K562 (cell line): ENCODE results near the gene VGLL3. TPM values are rescaled to one million over a fixed set of nuclear protein-coding genes. Genes with fewer than 3 reads are reported as not detected.

Experiments
- ATAC-seq: fragments of 200-7000 bp; cut with Tn5 transposase; 3 replicates; pipeline ENCODE4 v1.9.1; 2020; ENCODE audit warnings: moderate library complexity
- BruUV-seq: library from RNA; stranded (reverse); fragments of 400-500 nt; replicated peaks from 2 replicates; lab custom pipeline; 2021; lab: Mats Ljungman, UMichigan
- CTCF ChIA-PET: fragments of 300-600 bp; formaldehyde crosslinking; extraction: SDS; loops from one replicate; lab custom pipeline; 2021; ENCODE audit warnings: low intra/inter-chr PET ratio; lab: Yijun Ruan, JAX
- POLR2A ChIA-PET: fragments of 300-600, 350-650 bp; sonication (Branson Sonifier 250); formaldehyde crosslinking; extraction: SDS; loops from one replicate; lab custom pipeline; 2021; ENCODE audit warnings: antibody characterized with exemption, inconsistent platforms; lab: Yijun Ruan, JAX
- DNase-seq, 4 experiments: peaks; one replicate each; pipeline versions ENCODE4 v3.0.0 to v3.0.0-alpha.2; 2011 to 2018; ENCODE audit warnings: low spot score in 3 of 4, mixed read lengths in 3 of 4; ENCODE audit errors: extremely low read depth in 1 of 4
- FAIRE-seq: peaks from 2 replicates; lab custom pipeline; 2011; peaks lifted over from hg19 to GRCh38; lab: Jason Lieb, UNC
- H2AFZ ChIP-seq: 2 replicates; pipeline ENCODE4 v1.6.0; 2011; ENCODE audit warnings: low read depth, low read length, control low read depth, inconsistent platforms
- H3K27ac ChIP-seq: fragments of 200-600 bp; 3 replicates; pipeline ENCODE4 v1.8.0; 2011; ENCODE audit warnings: low read depth, mild to moderate bottlenecking, control low read depth, inconsistent platforms, low read length, moderate library complexity, mixed read lengths; ENCODE audit errors: extremely low read depth
- H3K27me3 ChIP-seq, 2 experiments: fragments of 300-600 bp in 1 of 2; 2 replicates in 1 of 2; 3 replicates in 1 of 2; pipeline versions ENCODE4 v1.6.0 to v1.8.0; 2011; ENCODE audit warnings: inconsistent platforms in 2 of 2, low read length in 2 of 2, mild to moderate bottlenecking in 1 of 2, mixed read lengths in 1 of 2, moderate library complexity in 1 of 2; ENCODE audit not compliant: control insufficient read depth in 2 of 2, insufficient read depth in 2 of 2
- H3K36me3 ChIP-seq: fragments of 300-600 bp; 3 replicates; pipeline ENCODE4 v1.8.0; 2011; ENCODE audit warnings: mild to moderate bottlenecking, low read length, inconsistent platforms; ENCODE audit not compliant: control insufficient read depth, insufficient read depth
- H3K4me1 ChIP-seq, 2 experiments: fragments of 200-600 bp in 1 of 2; replicated peaks in 1 of 2; 2 replicates in 1 of 2; 3 replicates in 1 of 2; pipeline versions ENCODE4 v1.5.1 to v1.8.0; 2011; ENCODE audit warnings: inconsistent platforms in 2 of 2, low read length in 2 of 2, mild to moderate bottlenecking in 1 of 2, mixed read lengths in 1 of 2, moderate library complexity in 1 of 2; ENCODE audit not compliant: control insufficient read depth in 2 of 2, insufficient read depth in 2 of 2
- H3K4me2 ChIP-seq: 2 replicates; pipeline ENCODE4 v1.6.1; 2011; ENCODE audit warnings: low read length, control low read depth, inconsistent platforms, mixed read lengths; ENCODE audit not compliant: insufficient read depth
- H3K4me3 ChIP-seq: fragments of 200-600 bp; sonication (generic), shearing (Covaris generic); 2 replicates; pipeline ENCODE4 v1.5.1; 2016; ENCODE audit warnings: control low read depth, inconsistent platforms
- H3K79me2 ChIP-seq: fragments of 200-600 bp; 3 replicates; pipeline ENCODE4 v1.8.0; 2011; ENCODE audit warnings: low read length, inconsistent platforms; ENCODE audit not compliant: control insufficient read depth, insufficient read depth
- H3K9ac ChIP-seq, 2 experiments: 2 replicates each; pipeline versions ENCODE4 v1.6.0 to v1.6.1; 2011; ENCODE audit warnings: low read depth in 2 of 2, low read length in 2 of 2, control low read depth in 1 of 2, inconsistent platforms in 1 of 2, mild to moderate bottlenecking in 1 of 2, mixed read lengths in 1 of 2; ENCODE audit not compliant: insufficient read depth in 1 of 2
- H3K9me1 ChIP-seq: one replicate; pipeline ENCODE4 v1.6.0; 2011; ENCODE audit warnings: inconsistent platforms, mild to moderate bottlenecking, low read length, moderate library complexity; ENCODE audit not compliant: control insufficient read depth, insufficient read depth
- H3K9me3 ChIP-seq: replicated peaks from 2 replicates; pipeline ENCODE4 v1.5.1; 2011; ENCODE audit warnings: low read depth, low read length, inconsistent platforms; ENCODE audit not compliant: control insufficient read depth, insufficient read depth
- H4K20me1 ChIP-seq: replicated peaks from 2 replicates; pipeline ENCODE4 v1.6.1; 2011; ENCODE audit warnings: low read length, inconsistent platforms, mixed read lengths; ENCODE audit not compliant: control insufficient read depth, insufficient read depth
- DMBX1 ChIP-seq: fragments of 250-450 bp; sonication (Bioruptor Pico); IDR thresholded peaks from 2 replicates; pipeline ENCODE4 v1.8.0; 2022; ENCODE audit warnings: inconsistent platforms, mild to moderate bottlenecking, moderate library complexity, borderline replicate concordance
- HMGXB4 ChIP-seq: sonication (generic); formaldehyde crosslinking; IDR thresholded peaks from 2 replicates; pipeline ENCODE4 v1.8.1; 2023; ENCODE audit warnings: mild to moderate bottlenecking, missing genetic modification reagents
- MAFK ChIP-seq: IDR thresholded peaks from 2 replicates; pipeline ENCODE4 v1.6.1; 2011; ENCODE audit warnings: low read length, improper control_type of control experiment
- MXI1 ChIP-seq: IDR thresholded peaks from 2 replicates; pipeline ENCODE4 v1.6.1; 2011; ENCODE audit warnings: low read depth, mild to moderate bottlenecking, improper control_type of control experiment, low read length
- NCOA1 ChIP-seq: fragments of 450-650 bp; IDR thresholded peaks from 2 replicates; pipeline ENCODE4 v1.6.1; 2016; ENCODE audit warnings: low read depth
- NCOR1 ChIP-seq: fragments of 450-650 bp; IDR thresholded peaks from 2 replicates; pipeline ENCODE4 v1.6.1; 2016; ENCODE audit warnings: mild to moderate bottlenecking, moderate library complexity
- PBX2 ChIP-seq, 2 experiments: IDR thresholded peaks in 1 of 2; conservative IDR thresholded peaks in 1 of 2; 2 replicates each; pipeline ENCODE4 v1.6.1; 2016; ENCODE audit warnings: low read depth in 2 of 2, mild to moderate bottlenecking in 1 of 2, missing compliant biosample characterization in 1 of 2, missing genetic modification characterization in 1 of 2, moderate library complexity in 1 of 2
- WHSC1 ChIP-seq: IDR thresholded peaks from one replicate; pipeline ENCODE4 v1.6.1; 2012; ENCODE audit warnings: low read length, control low read depth, inconsistent platforms
- XRCC3 ChIP-seq: fragments of 450-650 bp; IDR thresholded peaks from 2 replicates; pipeline ENCODE4 v1.6.1; 2017; ENCODE audit warnings: mild to moderate bottlenecking, moderate library complexity
- ZNF57 ChIP-seq: fragments of 450-650 bp; formaldehyde crosslinking; IDR thresholded peaks from 2 replicates; pipeline ENCODE4 v1.4.0; 2020; ENCODE audit warnings: mild to moderate bottlenecking, moderate library complexity
- WGBS: fragments of 100-300 bp; shearing (Covaris generic); methylation state at CpG from one replicate; pipeline ENCODE4 v1.1.6; 2016; ENCODE audit warnings: low coverage, mixed read lengths; ENCODE audit not compliant: insufficient coverage; ENCODE audit errors: missing lambda C conversion rate; 5-methylcytosine and 5-hydroxymethylcytosine counted together
- in situ Hi-C: fragments of 300-500 bp; cut with MboI; formaldehyde crosslinking; loops from 4 replicates; pipeline ENCODE4 v1.15.0; 2018; ENCODE audit warnings: inconsistent platforms, mixed read lengths
- intact Hi-C: fragments of 100-400 bp; cut with micrococcal nuclease; formaldehyde crosslinking; loops from 2 replicates; pipeline ENCODE4 v1.14.2; 2022
- polyA plus RNA-seq, 8 experiments: library from polyadenylated mRNA; depleted of rRNA in 4 of 8; stranded (reverse) in 5 of 8; unstranded in 3 of 8; fragments of >200 nt; fragmentation: Nextera tagmentation in 2 of 8; fragmentation: Illumina TruSeq in 1 of 8; extraction: Ambion mirVana in 2 of 8; extraction: Trizol in 1 of 8; gene quantifications; 2 replicates each; pipeline versions ENCODE4 v1.2.1 to v1.2.3, GENCODE V29; 2011 to 2014; ENCODE audit warnings: inconsistent platforms in 1 of 8, missing spikeins in 1 of 8
- total RNA-seq, 7 experiments: library from RNA; depleted of rRNA in 6 of 7; stranded (reverse); fragments of >200 nt in 6 of 7; fragmentation: Illumina TruSeq in 2 of 7; extraction: Trizol in 2 of 7; gene quantifications; 2 replicates each; pipeline versions ENCODE4 v1.2.1 to v1.2.3, GENCODE V29; 2011 to 2021; ENCODE audit warnings: low replicate concordance in 1 of 7
- TF ChIP-seq, protein P1 (sequence below): fragments of 150-350 bp; IDR thresholded peaks from 2 replicates; pipeline ENCODE4 v1.6.1; 2014; ENCODE audit warnings: low read depth, mild to moderate bottlenecking, low read length, borderline replicate concordance

Gene VGLL3
- total and polyA plus RNA-seq, 9 of the 15 experiments (the other 6 are each of a cell fraction or from before 2014, with no cell fraction given), result under 0.01 to 0.09 (median 0.04) TPM; not detected in 6

- FAIRE-seq (no peak), ATAC-seq (no peak), DNase-seq (no peak)
- H3K4me2 ChIP-seq, result no peak overlapping the region
- H3K27me3 ChIP-seq, result no peaks in the 10 kb centered on the region
- H3K4me1 ChIP-seq, result no peaks in the 10 kb centered on the region
- ChIA-PET POLR2A (no interaction called here), CTCF (no interaction called here)
- H3K36me3 ChIP-seq, result no peaks in the 10 kb centered on the region
- H2AFZ ChIP-seq, result no peak overlapping the region
- H3K9me1 ChIP-seq, result no peaks in the 10 kb centered on the region
- H3K27ac ChIP-seq, result no peak overlapping the region
- no peaks in the 10 kb centered on the region for H4K20me1 ChIP-seq
- no peak for TF ChIP-seq ZNF57 (CRISPR knock-in tag)
- TF ChIP-seq PBX2 (CRISPR knock-in tag; IDR thresholded peaks at IDR 0.05; ENCODE audit: low read depth), result no peak
- no peak for TF ChIP-seq PBX2 (tag; conservative IDR thresholded peaks at IDR 0.05; ENCODE audit: low read depth)
- no peak for TF ChIP-seq HMGXB4
- no peak for TF ChIP-seq MAFK
- TF ChIP-seq XRCC3, result no peak
- no peak for TF ChIP-seq MXI1
- TF ChIP-seq, protein P1, sequence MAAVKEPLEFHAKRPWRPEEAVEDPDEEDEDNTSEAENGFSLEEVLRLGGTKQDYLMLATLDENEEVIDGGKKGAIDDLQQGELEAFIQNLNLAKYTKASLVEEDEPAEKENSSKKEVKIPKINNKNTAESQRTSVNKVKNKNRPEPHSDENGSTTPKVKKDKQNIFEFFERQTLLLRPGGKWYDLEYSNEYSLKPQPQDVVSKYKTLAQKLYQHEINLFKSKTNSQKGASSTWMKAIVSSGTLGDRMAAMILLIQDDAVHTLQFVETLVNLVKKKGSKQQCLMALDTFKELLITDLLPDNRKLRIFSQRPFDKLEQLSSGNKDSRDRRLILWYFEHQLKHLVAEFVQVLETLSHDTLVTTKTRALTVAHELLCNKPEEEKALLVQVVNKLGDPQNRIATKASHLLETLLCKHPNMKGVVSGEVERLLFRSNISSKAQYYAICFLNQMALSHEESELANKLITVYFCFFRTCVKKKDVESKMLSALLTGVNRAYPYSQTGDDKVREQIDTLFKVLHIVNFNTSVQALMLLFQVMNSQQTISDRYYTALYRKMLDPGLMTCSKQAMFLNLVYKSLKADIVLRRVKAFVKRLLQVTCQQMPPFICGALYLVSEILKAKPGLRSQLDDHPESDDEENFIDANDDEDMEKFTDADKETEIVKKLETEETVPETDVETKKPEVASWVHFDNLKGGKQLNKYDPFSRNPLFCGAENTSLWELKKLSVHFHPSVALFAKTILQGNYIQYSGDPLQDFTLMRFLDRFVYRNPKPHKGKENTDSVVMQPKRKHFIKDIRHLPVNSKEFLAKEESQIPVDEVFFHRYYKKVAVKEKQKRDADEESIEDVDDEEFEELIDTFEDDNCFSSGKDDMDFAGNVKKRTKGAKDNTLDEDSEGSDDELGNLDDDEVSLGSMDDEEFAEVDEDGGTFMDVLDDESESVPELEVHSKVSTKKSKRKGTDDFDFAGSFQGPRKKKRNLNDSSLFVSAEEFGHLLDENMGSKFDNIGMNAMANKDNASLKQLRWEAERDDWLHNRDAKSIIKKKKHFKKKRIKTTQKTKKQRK, result no peak
- no peak for TF ChIP-seq NCOR1
- no peak for TF ChIP-seq NCOA1
- TF ChIP-seq WHSC1, result no peak
- TF ChIP-seq DMBX1 (CRISPR knock-in tag), result no peak
- WGBS, result 0% methylated on average over 1 of the region's 1 CpG
- intact Hi-C loops (no loop called here), in situ Hi-C loops (no loop called here)
- H3K9me3 ChIP-seq, result no peaks in the 10 kb centered on the region
- H3K9ac ChIP-seq, result no peak overlapping the region
- H3K79me2 ChIP-seq, result no peaks in the 10 kb centered on the region
- BruUV-seq, result no TSS peak
- no peak overlapping the region for H3K4me3 ChIP-seq
Observed at GRCh38 chr3:86963611-86964010, 27.3 kb downstream of the VGLL3 start.
